GM08714 (cell line): ENCODE data around the gene PXMP2.

Experiments used
- H3K4me3 ChIP-seq: fragments of 200-500 bp; sonication (Bioruptor generic); 2 replicates; pipeline ENCODE4 v1.5.1; 2014; ENCODE audit warnings: mild to moderate bottlenecking, low read length, inconsistent platforms
- ZNF274 ChIP-seq: IDR thresholded peaks from 2 replicates; pipeline ENCODE4 v1.6.1; 2012; ENCODE audit warnings: mild to moderate bottlenecking, low read depth, low read length

PXMP2 gene

GRCh38 chr12:132651444-132652100 is 35.8 kb upstream of the PXMP2 start:
- no peak overlapping the region for H3K4me3 ChIP-seq
- no peak for TF ChIP-seq ZNF274

- no peak overlapping the region for H3K4me3 ChIP-seq
- no peak for TF ChIP-seq ZNF274
These were observed 33.7 kb upstream of the PXMP2 start for GRCh38 chr12:132653567-132654290.

GRCh38 chr12:132657004-132657727 is 30.2 kb upstream of the PXMP2 start:
- TF ChIP-seq ZNF274, result no peak

DNA sequence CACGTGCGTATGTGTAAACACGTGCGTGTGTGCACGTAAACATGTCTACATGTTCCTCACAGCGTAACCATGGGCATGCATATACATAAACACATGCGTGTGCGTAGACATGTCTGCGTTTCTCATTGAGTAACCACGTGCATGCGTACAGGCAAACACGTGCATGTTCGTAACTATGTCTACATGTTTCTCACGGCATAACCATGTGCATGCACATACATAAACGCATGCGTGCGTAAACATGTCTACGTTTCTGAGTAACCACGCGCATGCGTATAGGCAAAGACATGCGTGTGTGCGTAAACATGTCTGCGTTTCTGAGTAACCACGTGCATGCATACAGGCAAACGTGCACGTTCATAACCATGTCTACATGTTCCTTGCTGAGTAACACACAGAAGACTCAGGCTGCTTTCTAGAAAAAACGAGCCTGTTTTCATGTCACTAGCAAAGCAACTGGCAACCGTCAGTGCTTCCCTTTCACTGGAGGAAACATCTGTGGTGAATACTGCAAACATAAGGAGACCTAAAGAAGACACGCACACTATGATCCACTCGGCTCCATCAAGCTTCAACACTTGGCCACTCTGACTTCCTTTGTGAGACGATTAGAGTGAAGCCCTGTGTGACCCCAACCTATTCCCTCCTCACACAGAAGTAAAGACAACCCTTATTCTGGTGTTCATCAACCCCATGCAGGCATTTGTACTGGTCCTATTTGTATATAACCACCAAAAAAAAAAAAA is 29.1 kb upstream of the PXMP2 start:
- H3K4me3 ChIP-seq, result no peak overlapping the region
- TF ChIP-seq ZNF274, result no peak

More at GRCh38 chr12:132657004-132657727, 30.2 kb upstream of the PXMP2 start:
- H3K4me3 ChIP-seq, result no peak overlapping the region

GRCh38 chr12:132659146-132659545 is 28.2 kb upstream of the PXMP2 start:
- no peak for TF ChIP-seq ZNF274
- H3K4me3 ChIP-seq, result no peak overlapping the region

GRCh38 chr12:132660052-132660451 is 27.3 kb upstream of the PXMP2 start:
- TF ChIP-seq ZNF274, result no peak
- no peak overlapping the region for H3K4me3 ChIP-seq

GRCh38 chr12:132660996-132661395 is 26.4 kb upstream of the PXMP2 start:
- no peak for TF ChIP-seq ZNF274
- H3K4me3 ChIP-seq, result no peak overlapping the region

DNA sequence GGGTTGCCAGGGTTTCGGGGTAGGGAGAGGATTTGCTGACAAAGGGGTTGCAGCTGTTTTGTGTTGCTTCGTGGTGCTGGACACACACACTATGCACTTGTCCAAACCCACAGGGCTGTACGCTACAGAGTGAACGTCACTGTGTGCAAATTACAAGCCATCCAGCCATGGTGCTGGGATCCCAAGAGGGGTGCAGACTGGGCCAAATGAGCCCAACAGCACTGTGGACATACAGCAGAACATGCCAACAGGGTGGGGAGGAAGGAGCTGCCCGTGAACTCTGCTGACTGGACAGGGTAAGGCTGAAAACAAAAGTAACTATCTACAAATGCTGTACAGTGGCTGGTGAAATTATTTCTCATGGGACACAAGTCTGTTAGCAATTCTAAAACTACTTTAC is 25.4 kb upstream of the PXMP2 start:
- no peak overlapping the region for H3K4me3 ChIP-seq
- TF ChIP-seq ZNF274, result no peak

GRCh38 chr12:132662901-132663755 is 24.3 kb upstream of the PXMP2 start:
- H3K4me3 ChIP-seq, result no peak overlapping the region
- TF ChIP-seq ZNF274, result no peak

DNA sequence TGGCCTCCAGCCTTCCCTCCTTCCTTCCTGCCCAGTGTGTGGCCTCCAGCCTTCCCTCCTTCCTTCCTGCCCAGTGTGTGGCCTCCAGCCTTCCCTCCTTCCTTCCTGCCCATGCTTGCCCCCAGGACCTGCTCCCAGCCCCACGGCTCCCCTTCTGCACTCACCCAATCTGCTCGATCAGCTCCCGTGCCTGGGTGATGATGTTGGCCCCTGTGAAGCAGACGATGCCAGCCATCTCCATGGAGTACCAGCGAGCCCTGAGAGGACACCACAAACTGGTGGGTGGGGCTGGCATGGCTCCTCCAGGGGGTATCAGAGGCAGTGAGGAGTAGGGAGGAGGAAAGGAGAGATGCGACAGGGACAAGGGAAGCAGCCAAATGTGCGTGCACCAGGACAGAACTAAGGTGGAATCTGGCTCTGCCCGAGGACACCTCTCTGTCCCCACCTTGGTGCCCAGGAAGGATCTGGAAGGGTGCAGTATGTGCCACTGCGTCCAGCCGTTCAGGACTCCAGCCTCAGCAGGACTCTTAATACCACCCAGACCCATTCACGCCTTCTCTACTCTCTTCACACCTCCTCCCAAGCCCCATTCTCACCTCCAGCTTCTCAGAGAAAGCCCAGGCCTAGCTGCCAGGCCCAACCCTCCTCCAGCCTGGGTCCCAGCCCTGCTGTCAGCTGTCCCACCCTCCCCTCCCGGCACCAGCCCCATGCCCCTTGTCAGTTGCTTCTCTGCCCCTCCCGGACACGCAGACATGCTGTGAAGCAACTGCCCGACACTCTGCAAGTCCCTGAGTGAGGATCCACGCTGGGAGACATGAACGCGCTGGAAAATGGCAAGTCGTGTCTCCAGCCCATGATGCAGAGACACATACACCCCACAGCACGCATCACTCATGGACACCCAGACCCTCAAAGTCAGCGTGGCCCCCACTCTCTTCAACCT is 22.9 kb upstream of the PXMP2 start:
- H3K4me3 ChIP-seq, result no peak overlapping the region
- TF ChIP-seq ZNF274, result no peak

GRCh38 chr12:132665149-132665491 is 22.3 kb upstream of the PXMP2 start:
- H3K4me3 ChIP-seq, result no peak overlapping the region
- no peak for TF ChIP-seq ZNF274

- TF ChIP-seq ZNF274, result no peak
- no peak overlapping the region for H3K4me3 ChIP-seq
These were observed 21.6 kb upstream of the PXMP2 start for GRCh38 chr12:132665794-132666193.
